ENCODE results near the gene SASH3. TPM values are rescaled to one million over a fixed set of nuclear protein-coding genes. Genes with fewer than 3 reads are reported as not detected.

SASH3 gene
- total RNA-seq, 4 donors from 2014 or later, result 10.4 to 20.4 (median 15.0) TPM

DNA sequence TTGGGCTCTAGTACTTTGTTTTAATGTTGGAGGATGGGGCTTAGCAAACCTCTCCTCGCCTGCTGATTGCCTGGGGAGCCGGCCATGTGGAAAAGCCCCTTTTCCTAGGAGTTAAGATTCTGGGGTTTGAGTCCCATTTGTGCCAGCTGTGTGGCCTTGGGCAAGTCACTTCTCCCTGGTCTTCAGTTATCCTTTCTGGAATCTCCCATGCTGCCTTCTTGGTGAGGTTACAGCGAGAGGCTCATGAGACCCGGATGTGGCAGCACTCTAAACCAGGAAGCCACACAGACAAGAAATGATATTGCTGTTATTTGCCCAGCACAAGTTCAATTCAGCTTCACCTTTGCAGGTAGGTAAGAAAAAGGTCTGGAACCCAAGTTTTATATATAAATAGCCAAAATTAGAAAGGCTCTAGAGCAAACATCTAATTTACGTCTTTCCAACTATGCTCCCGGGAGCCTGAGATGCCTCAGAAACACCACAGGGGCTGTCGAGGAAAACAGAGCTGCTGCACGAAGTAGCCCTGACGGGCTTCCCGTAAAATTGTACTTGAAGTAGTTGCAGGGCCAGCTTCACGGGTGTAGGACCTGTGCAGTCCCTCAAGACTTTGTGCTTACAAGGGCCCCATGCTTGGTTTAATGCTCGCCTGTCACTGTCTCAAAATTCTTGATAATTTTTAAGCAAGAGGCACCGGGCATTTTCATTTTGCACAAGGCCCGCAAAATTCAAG is 8.3 kb upstream of the SASH3 start:
- 73 to 77% methylated on average over 11 to 14 of the region's 14 CpGs for WGBS, 2 donors
- no peak overlapping the region for H3K4me3 ChIP-seq
- TF ChIP-seq EP300 (IDR thresholded peaks at IDR 0.05) (no peak), POLR2A (IDR thresholded peaks at IDR 0.05) (no peak)
- TF ChIP-seq, protein P1, sequence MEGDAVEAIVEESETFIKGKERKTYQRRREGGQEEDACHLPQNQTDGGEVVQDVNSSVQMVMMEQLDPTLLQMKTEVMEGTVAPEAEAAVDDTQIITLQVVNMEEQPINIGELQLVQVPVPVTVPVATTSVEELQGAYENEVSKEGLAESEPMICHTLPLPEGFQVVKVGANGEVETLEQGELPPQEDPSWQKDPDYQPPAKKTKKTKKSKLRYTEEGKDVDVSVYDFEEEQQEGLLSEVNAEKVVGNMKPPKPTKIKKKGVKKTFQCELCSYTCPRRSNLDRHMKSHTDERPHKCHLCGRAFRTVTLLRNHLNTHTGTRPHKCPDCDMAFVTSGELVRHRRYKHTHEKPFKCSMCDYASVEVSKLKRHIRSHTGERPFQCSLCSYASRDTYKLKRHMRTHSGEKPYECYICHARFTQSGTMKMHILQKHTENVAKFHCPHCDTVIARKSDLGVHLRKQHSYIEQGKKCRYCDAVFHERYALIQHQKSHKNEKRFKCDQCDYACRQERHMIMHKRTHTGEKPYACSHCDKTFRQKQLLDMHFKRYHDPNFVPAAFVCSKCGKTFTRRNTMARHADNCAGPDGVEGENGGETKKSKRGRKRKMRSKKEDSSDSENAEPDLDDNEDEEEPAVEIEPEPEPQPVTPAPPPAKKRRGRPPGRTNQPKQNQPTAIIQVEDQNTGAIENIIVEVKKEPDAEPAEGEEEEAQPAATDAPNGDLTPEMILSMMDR (IDR thresholded peaks at IDR 0.05), result no peak

DNA sequence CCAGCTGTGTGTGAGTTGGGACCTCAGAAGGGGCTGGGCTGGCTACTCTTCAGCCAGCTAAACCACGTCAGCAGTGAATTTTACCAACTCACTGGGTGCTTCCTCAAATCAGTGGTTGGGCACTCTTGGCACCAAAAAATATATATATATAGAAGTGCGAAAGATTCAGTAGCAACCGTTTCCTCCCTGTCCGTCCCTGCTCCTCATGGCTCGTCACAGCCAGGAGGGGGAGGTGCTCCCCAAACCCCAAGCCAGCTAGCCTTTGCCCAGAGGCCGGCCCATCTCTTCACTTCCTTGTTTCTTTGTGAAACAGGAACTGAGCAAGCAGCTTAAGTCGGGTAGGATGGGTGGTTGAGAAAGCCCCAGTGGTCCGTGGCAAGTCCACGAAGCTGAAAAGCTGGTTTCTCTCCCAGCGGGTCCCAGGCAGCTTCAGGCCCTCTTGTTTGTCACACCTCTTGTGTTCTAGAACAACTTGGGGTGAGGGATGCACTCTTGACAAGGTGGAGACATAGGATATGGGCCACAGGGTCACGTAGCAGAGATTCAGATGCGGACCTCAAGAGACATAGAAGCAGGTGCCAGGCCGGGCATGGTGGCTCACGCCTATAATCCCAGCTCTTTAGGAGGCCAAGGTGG is 6.8 kb upstream of the SASH3 start:
- WGBS, 2 donors, result 64 to 65% methylated on average over 11 to 14 of the region's 14 CpGs
- no peak overlapping the region for H3K4me3 ChIP-seq
- no peaks in the 10 kb centered on the region for H3K9me3 ChIP-seq
- TF ChIP-seq EP300 (IDR thresholded peaks at IDR 0.05), result peak in 1 of 2 donors; percentile 13
- TF ChIP-seq, protein P1 (IDR thresholded peaks at IDR 0.05), result no peak
- TF ChIP-seq POLR2A (IDR thresholded peaks at IDR 0.05), result no peak
- H3K27me3 ChIP-seq, result no peaks in the 10 kb centered on the region
- peak overlapping the region in 1 of 4 donors; percentile 50 for H3K27ac ChIP-seq
- DNase-seq (ENCODE audit: low spot score in 2 of 2), result peak in 1 of 2 donors; percentile 13
- no peaks in the 10 kb centered on the region for H3K4me1 ChIP-seq
- H3K36me3 ChIP-seq, result no peaks in the 10 kb centered on the region

More for the DNA sequence above, 8.3 kb upstream of the SASH3 start:
- H3K9me3 ChIP-seq, result no peaks in the 10 kb centered on the region
- no peak for DNase-seq (ENCODE audit: low spot score in 2 of 2)
- H3K27me3 ChIP-seq, result no peaks in the 10 kb centered on the region
- H3K4me1 ChIP-seq, result no peaks in the 10 kb centered on the region
- H3K36me3 ChIP-seq, result no peaks in the 10 kb centered on the region
- H3K27ac ChIP-seq, result no peak overlapping the region

DNA sequence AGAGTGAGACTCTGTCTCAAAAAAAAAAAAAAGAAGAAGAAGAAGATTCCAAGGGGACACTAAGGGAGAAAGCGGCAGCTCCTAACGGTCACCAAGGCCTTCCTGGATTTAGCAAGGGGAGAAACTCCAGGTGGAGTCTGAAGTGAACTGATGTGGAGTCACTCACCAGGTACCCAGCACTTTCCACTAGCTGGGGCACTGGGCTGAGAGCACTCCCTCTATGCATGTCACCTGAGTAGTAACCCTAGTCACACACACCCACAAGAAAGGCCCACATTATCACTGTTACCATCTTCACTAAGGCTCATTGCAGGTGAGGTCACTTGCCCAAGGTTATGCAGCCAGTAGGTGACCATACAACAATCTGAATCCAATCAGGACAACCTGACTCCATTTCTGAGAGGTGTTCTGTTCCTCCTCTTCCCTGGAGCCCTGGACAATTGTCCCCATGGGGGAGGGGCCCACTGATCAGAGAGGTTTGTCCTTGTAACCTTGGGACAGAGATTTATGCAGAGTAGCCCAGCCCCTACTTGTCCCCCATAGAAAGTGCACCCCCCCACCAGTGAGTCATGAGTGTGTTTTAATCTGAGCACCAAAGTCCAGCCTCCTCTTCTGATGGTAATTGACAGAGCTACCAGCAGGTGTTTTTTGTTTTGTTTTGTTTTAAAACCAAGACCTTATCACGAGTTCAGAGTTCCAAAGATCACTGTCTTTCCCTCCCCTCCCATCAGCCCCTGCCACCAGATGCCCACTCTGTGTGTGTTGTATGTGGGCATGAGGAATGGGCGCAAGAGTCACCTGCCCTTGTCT is 5.9 kb upstream of the SASH3 start:
- WGBS, 2 donors, result 76 to 78% methylated on average over 4 of the region's 4 CpGs
- Histone ChIP-seq H3K4me1 (no peaks in the 10 kb centered on the region), H3K9me3 (no peaks in the 10 kb centered on the region), H3K36me3 (no peaks in the 10 kb centered on the region), H3K4me3 (no peak overlapping the region), H3K27me3 (no peaks in the 10 kb centered on the region), H3K27ac (peak overlapping the region in 1 of 4 donors; percentile 50)
- TF ChIP-seq, protein P1 (IDR thresholded peaks at IDR 0.05), result no peak
- no peak for DNase-seq (ENCODE audit: low spot score in 2 of 2)

DNA sequence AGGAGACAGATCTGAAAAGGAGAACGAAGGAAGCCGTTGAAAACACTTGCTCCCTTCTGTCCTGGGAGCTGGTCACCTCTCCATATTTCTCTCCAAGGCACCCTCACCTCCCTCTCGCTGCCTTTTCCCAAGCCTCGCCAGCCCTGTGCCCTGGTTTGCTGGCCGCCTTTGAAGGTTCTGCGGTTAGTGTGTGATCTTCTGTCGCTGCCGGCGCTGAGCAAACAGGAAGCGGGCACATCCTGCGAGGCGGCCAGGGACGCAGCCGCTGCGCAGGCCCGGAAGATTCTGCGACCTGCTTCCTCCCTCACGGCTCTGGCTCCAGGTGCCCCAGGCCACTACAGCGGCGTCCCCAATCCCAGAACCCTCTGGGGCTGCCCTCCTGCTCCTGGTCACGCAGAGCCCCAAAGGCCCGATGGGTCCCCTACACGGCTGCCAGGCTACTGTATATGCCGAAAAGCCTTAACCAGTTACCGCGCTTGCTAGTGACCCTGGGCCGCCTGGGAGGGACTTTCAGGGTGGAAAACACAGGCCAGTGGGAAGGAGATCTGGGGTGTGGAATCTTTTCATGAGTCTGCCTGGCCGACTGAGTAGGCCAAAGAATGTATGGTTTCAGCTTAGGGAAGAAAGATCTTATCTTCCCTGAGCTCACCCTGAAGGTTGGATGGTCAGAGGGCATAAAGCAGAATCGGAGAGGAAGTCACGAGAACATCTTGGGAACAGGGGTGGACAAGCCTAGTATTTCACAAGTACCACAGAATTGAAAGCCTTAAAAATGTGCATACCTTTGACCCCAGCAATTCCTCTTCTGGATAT is 2.3 kb upstream of the SASH3 start:
- no peaks in the 10 kb centered on the region for H3K9me3 ChIP-seq
- H3K4me1 ChIP-seq, result no peaks in the 10 kb centered on the region
- H3K27ac ChIP-seq, result peak overlapping the region in 3 of 4 donors; percentile 34 to 78 (median 63)
- H3K27me3 ChIP-seq, result no peaks in the 10 kb centered on the region
- DNase-seq (ENCODE audit: low spot score in 2 of 2), result no peak
- H3K4me3 ChIP-seq, result peak overlapping the region in 1 of 4 donors; percentile 15
- TF ChIP-seq EP300 (IDR thresholded peaks at IDR 0.05), result no peak
- WGBS, 2 donors, result 34 to 58% methylated on average over 22 to 30 of the region's 30 CpGs
- H3K36me3 ChIP-seq, result no peaks in the 10 kb centered on the region

DNA sequence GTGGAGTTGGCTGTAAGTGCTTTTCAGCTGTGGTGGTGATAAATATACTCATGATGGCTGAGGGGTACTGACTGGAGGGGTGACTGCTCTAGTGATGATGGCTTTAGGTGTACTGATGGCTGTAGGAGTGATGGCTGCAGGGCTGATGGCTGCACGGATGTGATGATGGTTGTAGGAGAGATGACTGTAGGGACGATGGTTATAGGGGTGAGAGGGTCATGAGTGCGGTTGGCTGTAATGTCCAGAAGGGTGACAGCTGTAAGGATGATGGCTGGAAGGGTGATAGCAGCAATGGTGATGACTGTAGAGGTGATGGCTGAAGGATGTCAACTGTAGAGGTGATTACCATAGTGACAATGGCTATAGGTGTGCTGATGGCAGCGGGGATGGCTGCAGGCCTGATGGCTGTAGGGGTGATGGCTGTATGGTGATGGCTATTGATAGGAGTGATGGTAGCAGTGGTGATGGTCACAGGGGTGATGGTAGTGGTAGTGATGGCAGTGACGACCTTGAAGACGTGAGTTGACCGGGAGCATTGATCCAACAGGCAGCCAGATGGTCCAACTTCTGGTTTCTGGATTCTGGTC is 570 bp upstream of the SASH3 start:
- Histone ChIP-seq H3K9me3 (no peaks in the 10 kb centered on the region), H3K36me3 (no peaks in the 10 kb centered on the region), H3K4me3 (no peak overlapping the region), H3K27ac (peak overlapping the region in 1 of 4 donors; percentile 12), H3K4me1 (no peaks in the 10 kb centered on the region), H3K27me3 (no peaks in the 10 kb centered on the region)
- DNase-seq (ENCODE audit: low spot score in 2 of 2), result no peak
- 88 to 94% methylated on average over 6 to 7 of the region's 7 CpGs for WGBS, 2 donors
- no peak for TF ChIP-seq POLR2A (IDR thresholded peaks at IDR 0.05)
- no peak for TF ChIP-seq EP300 (IDR thresholded peaks at IDR 0.05)
- TF ChIP-seq, protein P1 (IDR thresholded peaks at IDR 0.05), result no peak
